ENCODE data around the gene TMEM101.

Gene TMEM101

GRCh38 chr17:43987131-43988021 lies 27.4 kb downstream of the TMEM101 start:
- DNase-seq (ENCODE audit: low read depth) = no peak
- TF ChIP-seq CTCF (conservative IDR thresholded peaks at IDR 0.05; ENCODE audit: low read depth, low read length) = no peak

GRCh38 chr17:43986225-43986981 lies 28.4 kb downstream of the TMEM101 start:
- H3K4me3 ChIP-seq (ENCODE audit: low read depth, low read length) = no peak overlapping the region
- no peak for TF ChIP-seq CTCF (conservative IDR thresholded peaks at IDR 0.05; ENCODE audit: low read depth, low read length)
- no peak for DNase-seq (ENCODE audit: low read depth)

More at GRCh38 chr17:43987131-43988021, 27.4 kb downstream of the TMEM101 start:
- H3K4me3 ChIP-seq (ENCODE audit: low read depth, low read length) = no peak overlapping the region

- DNase-seq (ENCODE audit: low read depth) = no peak
- peak overlapping the region; percentile 51 for H3K4me3 ChIP-seq (ENCODE audit: low read depth, low read length)
- no peak for TF ChIP-seq CTCF (conservative IDR thresholded peaks at IDR 0.05; ENCODE audit: low read depth, low read length)
Measured at GRCh38 chr17:43984521-43984920, 30.2 kb downstream of the TMEM101 start.

- DNase-seq (ENCODE audit: low read depth) = no peak
- peak overlapping the region; percentile 51 for H3K4me3 ChIP-seq (ENCODE audit: low read depth, low read length)
- peak; percentile 52 for TF ChIP-seq CTCF (conservative IDR thresholded peaks at IDR 0.05; ENCODE audit: low read depth, low read length)
Measured at GRCh38 chr17:43983515-43984411, 31.0 kb downstream of the TMEM101 start.

- no peak for TF ChIP-seq CTCF (conservative IDR thresholded peaks at IDR 0.05; ENCODE audit: low read depth, low read length)
- no peak overlapping the region for H3K4me3 ChIP-seq (ENCODE audit: low read depth, low read length)
- DNase-seq (ENCODE audit: low read depth) = no peak
Measured at GRCh38 chr17:43983196-43983514, 31.6 kb downstream of the TMEM101 start.

- H3K4me3 ChIP-seq (ENCODE audit: low read depth, low read length) = no peak overlapping the region
Measured at GRCh38 chr17:43982171-43982570, 32.6 kb downstream of the TMEM101 start.

More at GRCh38 chr17:43982171-43982570, 32.6 kb downstream of the TMEM101 start:
- TF ChIP-seq CTCF (conservative IDR thresholded peaks at IDR 0.05; ENCODE audit: low read depth, low read length) = no peak
- no peak for DNase-seq (ENCODE audit: low read depth)
